ENCODE results near the gene ERGIC2. TPM values are rescaled to one million over a fixed set of nuclear protein-coding genes. Genes with fewer than 3 reads are reported as not detected.
A peak's percentile ranks its signal among the peaks of the same experiment; 100 is the strongest.

The ERGIC2 gene
- total RNA-seq, 1 experiment from 2014 or later, result 69.8 TPM

GRCh38 chr12:29309320-29309902, 71.6 kb downstream of the ERGIC2 start:
- H4K5ac ChIP-seq (ENCODE audit: insufficient read length, low read depth, low read length), result no peak overlapping the region
- H3K9me3 ChIP-seq (ENCODE audit: control insufficient read depth, low read depth, low read length), result no peaks in the 10 kb centered on the region
- H4K91ac ChIP-seq (ENCODE audit: insufficient read length, low read depth, low read length), result no peak overlapping the region
- no peak overlapping the region for H2BK20ac ChIP-seq (ENCODE audit: low read depth, low read length, poor library complexity, severe bottlenecking)
- H2AFZ ChIP-seq (ENCODE audit: low read length), result no peak overlapping the region
- Mint-ChIP-seq H3K27me3 (ENCODE audit: low read depth) (no peaks in the 10 kb centered on the region), H3K36me3 (ENCODE audit: insufficient read depth in 1 of 3, low read depth in 3 of 3) (no peaks in the 10 kb centered on the region), H3K9me3 (no peaks in the 10 kb centered on the region), H3K4me3 (no peak overlapping the region), H3K27ac (no peak overlapping the region), H3K4me1 (no peaks in the 10 kb centered on the region)
- H3T11ph ChIP-seq (ENCODE audit: low read length), result no peak overlapping the region
- H3K27ac ChIP-seq (ENCODE audit: insufficient read length, low read depth, low read length), result no peak overlapping the region
- DNase-seq, result no peak
- H2BK15ac ChIP-seq (ENCODE audit: low read depth, low read length), result no peak overlapping the region
- H3K23ac ChIP-seq (ENCODE audit: insufficient read length, low read depth, low read length), result no peak overlapping the region
- no peaks in the 10 kb centered on the region for H3K79me1 ChIP-seq (ENCODE audit: insufficient read depth, low read depth, low read length, poor library complexity, severe bottlenecking)
- H4K20me1 ChIP-seq (ENCODE audit: control insufficient read depth, insufficient read depth, insufficient read length), result no peaks in the 10 kb centered on the region
- H2BK12ac ChIP-seq (ENCODE audit: insufficient read length, low read depth, low read length), result no peak overlapping the region
- no peak overlapping the region for H3K18ac ChIP-seq (ENCODE audit: insufficient read length, low read depth, low read length)
- no peaks in the 10 kb centered on the region for H3K4me1 ChIP-seq (ENCODE audit: insufficient read depth, low read length)
- no peaks in the 10 kb centered on the region for H3K79me2 ChIP-seq (ENCODE audit: insufficient read depth, low read length)
- H3K9ac ChIP-seq (ENCODE audit: extremely low read depth, insufficient read length, low read length), result no peak overlapping the region
- no peak overlapping the region for H4K8ac ChIP-seq (replicated peaks; ENCODE audit: insufficient read length, low read depth, low read length)
- no peak overlapping the region for H3K4me2 ChIP-seq (ENCODE audit: insufficient read depth, insufficient read length, low read length)
- no peaks in the 10 kb centered on the region for H3K23me2 ChIP-seq (ENCODE audit: insufficient read length, low read depth, low read length, poor library complexity, severe bottlenecking)
- H2BK5ac ChIP-seq (ENCODE audit: insufficient read length, low read length), result no peak overlapping the region
- WGBS (ENCODE audit: extremely low coverage, insufficient read length, low lambda C conversion rate), result no CpG with 5 or more reads among the region's 4 CpGs
- H3K27me3 ChIP-seq (ENCODE audit: insufficient read depth, low read length), result no peaks in the 10 kb centered on the region
- H3K4ac ChIP-seq (ENCODE audit: low read depth, low read length), result no peak overlapping the region
- H2AK5ac ChIP-seq (ENCODE audit: insufficient read length, low read length), result no peak overlapping the region
- H3K56ac ChIP-seq (ENCODE audit: insufficient read length, low read depth, low read length), result no peak overlapping the region
- no peak overlapping the region for H3K14ac ChIP-seq (ENCODE audit: insufficient read depth, low read length)
- H2BK120ac ChIP-seq (ENCODE audit: low read depth, low read length, poor library complexity, severe bottlenecking), result no peak overlapping the region
- peak; percentile 70 for TF ChIP-seq CTCF (conservative IDR thresholded peaks at IDR 0.05)
